H1 (cell line): ENCODE data around the gene LCT. TPM values are rescaled to one million over a fixed set of nuclear protein-coding genes. Genes with fewer than 3 reads are reported as not detected.

Experiments
- CTCF ChIA-PET: fragments of 300-600 bp; sonication (Branson Sonifier 250); formaldehyde crosslinking; loops from one replicate; lab custom pipeline; 2021; ENCODE audit not compliant: partially characterized antibody; lab: Charles Lee
- POLR2A ChIA-PET: fragments of 300-600 bp; sonication (Branson Sonifier 250); formaldehyde crosslinking; loops from one replicate; lab custom pipeline; 2021; ENCODE audit warnings: inconsistent platforms; ENCODE audit not compliant: partially characterized antibody; lab: Charles Lee
- DNase-seq, 2 experiments: peaks; one replicate each; pipeline versions ENCODE4 v3.0.0 to v3.0.0-alpha.2; 2010 to 2022; ENCODE audit warnings: low spot score in 2 of 2, low read depth in 1 of 2, mixed read lengths in 1 of 2
- FAIRE-seq: peaks from 2 replicates; lab custom pipeline; 2011; peaks lifted over from hg19 to GRCh38; lab: Jason Lieb, UNC
- H2AFZ ChIP-seq: 2 replicates; pipeline ENCODE4 v1.8.1; 2012; ENCODE audit warnings: low read length, inconsistent platforms
- H2AK5ac ChIP-seq: 2 replicates; pipeline ENCODE4 v1.6.1; 2013; ENCODE audit warnings: low read depth, low read length
- H2BK120ac ChIP-seq: replicated peaks from 2 replicates; pipeline ENCODE3; 2013; ENCODE audit warnings: low read depth, low read length, inconsistent platforms
- H2BK12ac ChIP-seq: 2 replicates; pipeline ENCODE4 v1.6.1; 2013; ENCODE audit warnings: low read depth, low read length
- H2BK15ac ChIP-seq: 2 replicates; pipeline ENCODE4 v1.6.1; 2013; ENCODE audit warnings: low read length
- H2BK20ac ChIP-seq: 2 replicates; pipeline ENCODE4 v1.6.1; 2013; ENCODE audit warnings: low read length
- H2BK5ac ChIP-seq: 2 replicates; pipeline ENCODE4 v1.6.1; 2013; ENCODE audit warnings: low read depth, low read length
- H3K14ac ChIP-seq: 2 replicates; pipeline ENCODE4 v1.6.1; 2013; ENCODE audit warnings: inconsistent platforms; ENCODE audit not compliant: insufficient read length
- H3K18ac ChIP-seq: 2 replicates; pipeline ENCODE4 v1.6.1; 2013; ENCODE audit warnings: low read length; ENCODE audit errors: extremely low read depth
- H3K23ac ChIP-seq: 2 replicates; pipeline ENCODE4 v1.6.1; 2013; ENCODE audit warnings: inconsistent platforms; ENCODE audit not compliant: insufficient read length
- H3K23me2 ChIP-seq: 2 replicates; pipeline ENCODE4 v1.6.1; 2013; ENCODE audit warnings: low read depth, low read length
- H3K27ac ChIP-seq: 2 replicates; pipeline ENCODE4 v1.6.1; 2011; ENCODE audit warnings: low read depth, low read length, inconsistent platforms
- H3K27me3 ChIP-seq, 4 experiments: replicated peaks in 1 of 4; 1 replicate in 1 of 4; 2 replicates in 3 of 4; pipeline versions ENCODE4 v1.6.1 to v1.8.1; 2011 to 2013; ENCODE audit warnings: low read length in 3 of 4, mild to moderate bottlenecking in 3 of 4, inconsistent platforms in 2 of 4, mixed read lengths in 2 of 4, moderate library complexity in 1 of 4; ENCODE audit not compliant: control insufficient read depth in 3 of 4, insufficient read depth in 3 of 4; ENCODE audit errors: extremely low read depth in 1 of 4
- H3K36me3 ChIP-seq, 4 experiments: 2 replicates each; pipeline versions ENCODE4 v1.6.1 to v1.8.1; 2011 to 2013; ENCODE audit warnings: mild to moderate bottlenecking in 4 of 4, low read length in 3 of 4, moderate library complexity in 2 of 4, control low read depth in 1 of 4, inconsistent platforms in 1 of 4; ENCODE audit not compliant: insufficient read depth in 4 of 4, control insufficient read depth in 2 of 4
- H3K4ac ChIP-seq: replicated peaks from 2 replicates; pipeline ENCODE3; 2013; ENCODE audit warnings: low read length, low read depth, mixed read lengths, inconsistent platforms; ENCODE audit not compliant: insufficient read length
- H3K4me1 ChIP-seq, 4 experiments: replicated peaks in 1 of 4; 1 replicate in 1 of 4; 2 replicates in 3 of 4; pipeline versions ENCODE4 v1.6.1 to v1.8.1; 2011 to 2013; ENCODE audit warnings: low read length in 3 of 4, inconsistent platforms in 2 of 4, mixed read lengths in 1 of 4; ENCODE audit not compliant: insufficient read depth in 4 of 4, control insufficient read depth in 3 of 4
- H3K4me2 ChIP-seq, 2 experiments: 2 replicates each; pipeline versions ENCODE4 v1.6.1 to v1.8.1; 2011 to 2013; ENCODE audit warnings: low read depth in 2 of 2, low read length in 2 of 2, control low read depth in 1 of 2, inconsistent platforms in 1 of 2, mild to moderate bottlenecking in 1 of 2; ENCODE audit not compliant: insufficient read depth in 1 of 2
- H3K4me3 ChIP-seq, 4 experiments: fragments of 200-600, 300-600 bp in 1 of 4; sonication (generic), shearing (Covaris generic), sonication (Bioruptor Twin) in 1 of 4; 2 replicates each; pipeline versions ENCODE4 v1.5.1 to v1.8.1; 2011 to 2016; ENCODE audit warnings: low read length in 4 of 4, low read depth in 3 of 4, control low read depth in 2 of 4, inconsistent platforms in 2 of 4, mild to moderate bottlenecking in 2 of 4, mixed read lengths in 1 of 4, moderate library complexity in 1 of 4; ENCODE audit not compliant: insufficient read depth in 2 of 4; ENCODE audit errors: extremely low read depth in 1 of 4
- H3K56ac ChIP-seq: replicated peaks from 2 replicates; pipeline ENCODE3; 2013; ENCODE audit warnings: low read depth, mild to moderate bottlenecking, mixed read lengths, low read length, inconsistent platforms; ENCODE audit not compliant: insufficient read length
- H3K79me1 ChIP-seq: 2 replicates; pipeline ENCODE4 v1.6.1; 2013; ENCODE audit warnings: low read depth, low read length, control low read depth
- H3K79me2 ChIP-seq, 2 experiments: 2 replicates each; pipeline versions ENCODE4 v1.6.1 to v1.8.1; 2012 to 2013; ENCODE audit warnings: low read length in 2 of 2, mild to moderate bottlenecking in 2 of 2, inconsistent platforms in 1 of 2; ENCODE audit not compliant: insufficient read depth in 2 of 2, control insufficient read depth in 1 of 2
- H3K9ac ChIP-seq, 4 experiments: replicated peaks in 1 of 4; 1 replicate in 1 of 4; 2 replicates in 3 of 4; pipeline versions ENCODE4 v1.6.1 to v1.8.1; 2011 to 2013; ENCODE audit warnings: low read depth in 3 of 4, low read length in 3 of 4, control low read depth in 2 of 4, mild to moderate bottlenecking in 2 of 4, moderate library complexity in 2 of 4, inconsistent platforms in 1 of 4; ENCODE audit errors: extremely low read depth in 1 of 4
- H3K9me3 ChIP-seq, 2 experiments: 2 replicates each; pipeline versions ENCODE4 v1.6.1 to v1.8.1; 2012 to 2013; ENCODE audit warnings: mild to moderate bottlenecking in 2 of 2, moderate library complexity in 2 of 2, control low read depth in 1 of 2, inconsistent platforms in 1 of 2, low read depth in 1 of 2, low read length in 1 of 2, mixed read lengths in 1 of 2; ENCODE audit not compliant: insufficient read depth in 2 of 2
- H4K20me1 ChIP-seq, 2 experiments: replicated peaks in 1 of 2; 2 replicates each; pipeline versions ENCODE3 to v1.8.1; 2011 to 2013; ENCODE audit warnings: inconsistent platforms in 2 of 2, low read length in 2 of 2, mild to moderate bottlenecking in 1 of 2; ENCODE audit not compliant: insufficient read depth in 2 of 2, control insufficient read depth in 1 of 2
- H4K5ac ChIP-seq: 2 replicates; pipeline ENCODE4 v1.6.1; 2013; ENCODE audit warnings: low read length, low read depth, mixed read lengths, inconsistent platforms; ENCODE audit not compliant: insufficient read length
- H4K8ac ChIP-seq: 2 replicates; pipeline ENCODE4 v1.8.0; 2013; ENCODE audit warnings: mild to moderate bottlenecking, moderate library complexity, low read length, inconsistent platforms; ENCODE audit not compliant: insufficient read depth; ENCODE audit errors: extremely low read depth
- H4K91ac ChIP-seq: replicated peaks from 2 replicates; pipeline ENCODE3; 2013; ENCODE audit warnings: low read length, mixed read lengths, inconsistent platforms; ENCODE audit not compliant: insufficient read length
- FOSL1 ChIP-seq: IDR thresholded peaks from 2 replicates; pipeline ENCODE4 v1.6.1; 2011; ENCODE audit warnings: mild to moderate bottlenecking, low read depth, low read length, moderate library complexity; ENCODE audit not compliant: insufficient read depth
- MAFK ChIP-seq: IDR thresholded peaks from 2 replicates; pipeline ENCODE4 v1.6.1; 2012; ENCODE audit warnings: low read depth, mild to moderate bottlenecking, improper control_type of control experiment, low read length
- SIX5 ChIP-seq: IDR thresholded peaks from 2 replicates; pipeline ENCODE4 v1.6.1; 2011; ENCODE audit warnings: mild to moderate bottlenecking, low read depth, low read length
- SUZ12 ChIP-seq: fragments of 200-600 bp; sonication (generic); IDR thresholded peaks from 2 replicates; pipeline ENCODE4 v1.6.1; 2012; ENCODE audit warnings: mild to moderate bottlenecking, inconsistent platforms, low read length, moderate library complexity, mixed read lengths
- WGBS, 2 experiments: shearing (Covaris generic) in 1 of 2; methylation state at CpG; one replicate each; pipeline versions ENCODE4 v1.1.6 to v1.1.7; 2013 to 2015; ENCODE audit warnings: low lambda C conversion rate in 2 of 2, mixed read lengths in 2 of 2, inconsistent platforms in 1 of 2, low coverage in 1 of 2, missing lambda C conversion rate in 1 of 2; ENCODE audit not compliant: insufficient replicate concordance in 2 of 2, insufficient coverage in 1 of 2, insufficient read length in 1 of 2; ENCODE audit errors: extremely low coverage in 1 of 2, missing lambda C conversion rate in 1 of 2; 5-methylcytosine and 5-hydroxymethylcytosine counted together
- polyA plus RNA-seq, 7 experiments: library from polyadenylated mRNA; depleted of rRNA in 3 of 7; stranded (reverse) in 5 of 7; unstranded in 2 of 7; fragments of >200 nt in 5 of 7; fragments of 200-250 nt in 2 of 7; gene quantifications; 1 replicate in 5 of 7; 2 replicates in 1 of 7; 4 replicates in 1 of 7; pipeline versions ENCODE4 v1.2.1 to v1.2.3, GENCODE V29; 2011 to 2013; ENCODE audit warnings: missing spikeins in 2 of 7, mixed read lengths in 2 of 7
- total RNA-seq: library from RNA; stranded (reverse); fragmentation: NEBNext Ultra II Directional; extraction: Animal tissue kit (Norgen Biotek cat#: 25700); gene quantifications from 2 replicates; pipeline ENCODE4 v1.2.1, GENCODE V29; 2021

LCT gene
- total and polyA plus RNA-seq, 2 of the 8 experiments (the other 6 are each of a cell fraction or from before 2014, with no cell fraction given): 0.06 TPM; not detected in 1

GRCh38 chr2:135740206-135740605, 96.8 kb downstream of the LCT start:
- no peak overlapping the region for H2BK120ac ChIP-seq
- H3K9ac ChIP-seq: no peak overlapping the region
- no peak overlapping the region for H2AK5ac ChIP-seq
- H3K9me3 ChIP-seq: no peaks in the 10 kb centered on the region; a peak in 1 of 4 replicates
- no peak for FAIRE-seq
- H2BK15ac ChIP-seq: no peak overlapping the region
- no peak for DNase-seq
- H3K4ac ChIP-seq: no peak overlapping the region
- peaks cover 0 to 6% (median 3%) of the 10 kb centered on the region in 4 experiments; a peak in 2 of 7 replicates for H3K4me1 ChIP-seq
- H3K23ac ChIP-seq: no peak overlapping the region
- no peaks in the 10 kb centered on the region for H3K79me1 ChIP-seq
- peaks cover 4 to 29% of the 10 kb centered on the region in 2 experiments; a peak in 3 of 4 replicates for H3K79me2 ChIP-seq
- H4K91ac ChIP-seq: no peak overlapping the region
- TF ChIP-seq FOSL1: no peak
- no peak for TF ChIP-seq SUZ12
- TF ChIP-seq MAFK: no peak
- no peak for TF ChIP-seq SIX5
- no peak overlapping the region for H3K4me2 ChIP-seq
- WGBS, 2 experiments: 84% methylated on average over 3 of the region's 3 CpGs; no CpG with 5 or more reads in 1 of the 2 experiments
- no peaks in the 10 kb centered on the region; the same call in 1 of the 2 replicates for H3K23me2 ChIP-seq
- CTCF ChIA-PET: interaction anchor here (0.8 to 4.0 kb wide), 7 partner anchors 8 to 432 kb away, joined by 3 to 19 read pairs (median 4); no protein-coding TSS in a partner anchor
- H3K14ac ChIP-seq: no peak overlapping the region
- POLR2A ChIA-PET: interaction anchor here (1.6 to 1.7 kb wide), 2 partner anchors 9 to 12 kb away, joined by 3 to 6 read pairs; no protein-coding TSS in a partner anchor
- H4K8ac ChIP-seq: no peak overlapping the region
- no peak overlapping the region for H2BK12ac ChIP-seq
- no peak overlapping the region for H2BK20ac ChIP-seq
- no peak overlapping the region for H2AFZ ChIP-seq
- H3K36me3 ChIP-seq: no peaks in the 10 kb centered on the region
- no peaks in the 10 kb centered on the region for H3K27me3 ChIP-seq
- H3K4me3 ChIP-seq: no peak overlapping the region
- H4K5ac ChIP-seq: no peak overlapping the region
- no peak overlapping the region for H2BK5ac ChIP-seq
- H4K20me1 ChIP-seq: peaks cover 0 to 3% of the 10 kb centered on the region in 2 experiments
- H3K18ac ChIP-seq: no peak overlapping the region
- H3K27ac ChIP-seq: no peak overlapping the region
- H3K56ac ChIP-seq: no peak overlapping the region
